Femur (tissue), 1 donor: ENCODE results near the gene ELOB.

Experiments used
- DNase-seq: peaks from one replicate; pipeline ENCODE4 v3.0.0-alpha.2; 2017

ELOB gene

DNA sequence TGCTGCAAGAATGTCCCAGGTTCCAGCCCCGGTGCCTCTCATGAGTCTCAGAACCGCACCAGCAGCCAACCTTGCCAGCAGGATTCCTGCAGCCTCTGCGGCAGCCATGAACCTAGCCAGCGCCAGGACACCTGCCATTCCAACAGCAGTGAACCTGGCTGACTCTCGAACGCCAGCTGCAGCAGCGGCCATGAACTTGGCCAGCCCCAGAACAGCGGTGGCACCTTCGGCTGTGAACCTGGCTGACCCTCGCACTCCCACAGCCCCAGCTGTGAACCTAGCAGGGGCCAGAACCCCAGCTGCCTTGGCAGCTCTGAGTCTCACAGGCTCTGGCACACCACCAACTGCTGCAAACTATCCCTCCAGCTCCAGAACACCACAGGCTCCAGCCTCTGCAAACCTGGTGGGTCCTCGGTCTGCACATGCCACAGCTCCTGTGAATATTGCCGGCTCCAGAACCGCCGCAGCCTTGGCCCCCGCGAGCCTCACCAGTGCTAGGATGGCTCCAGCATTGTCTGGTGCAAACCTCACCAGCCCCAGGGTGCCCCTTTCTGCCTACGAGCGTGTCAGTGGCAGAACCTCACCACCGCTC, 9.8 kb downstream of the ELOB start:
- DNase-seq: no peak

DNA sequence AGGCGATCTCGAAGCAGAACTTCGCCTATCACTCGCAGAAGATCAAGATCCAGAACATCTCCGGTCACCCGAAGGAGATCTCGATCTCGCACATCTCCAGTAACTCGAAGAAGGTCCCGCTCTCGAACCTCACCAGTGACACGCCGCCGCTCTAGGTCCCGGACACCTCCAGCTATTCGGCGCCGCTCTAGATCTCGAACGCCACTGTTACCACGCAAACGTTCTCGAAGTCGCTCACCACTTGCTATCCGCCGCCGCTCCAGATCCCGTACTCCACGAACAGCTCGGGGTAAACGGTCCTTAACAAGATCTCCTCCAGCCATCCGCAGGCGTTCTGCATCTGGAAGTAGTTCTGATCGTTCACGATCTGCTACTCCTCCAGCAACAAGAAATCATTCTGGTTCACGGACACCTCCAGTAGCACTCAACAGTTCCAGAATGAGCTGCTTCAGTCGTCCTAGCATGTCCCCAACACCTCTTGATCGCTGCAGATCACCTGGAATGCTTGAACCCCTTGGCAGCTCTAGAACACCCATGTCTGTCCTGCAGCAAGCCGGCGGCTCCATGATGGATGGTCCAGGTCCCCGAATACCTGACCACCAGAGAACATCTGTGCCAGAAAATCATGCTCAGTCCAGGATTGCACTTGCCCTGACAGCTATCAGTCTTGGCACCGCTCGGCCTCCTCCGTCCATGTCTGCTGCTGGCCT, 10.5 kb downstream of the ELOB start:
- no peak for DNase-seq

DNA sequence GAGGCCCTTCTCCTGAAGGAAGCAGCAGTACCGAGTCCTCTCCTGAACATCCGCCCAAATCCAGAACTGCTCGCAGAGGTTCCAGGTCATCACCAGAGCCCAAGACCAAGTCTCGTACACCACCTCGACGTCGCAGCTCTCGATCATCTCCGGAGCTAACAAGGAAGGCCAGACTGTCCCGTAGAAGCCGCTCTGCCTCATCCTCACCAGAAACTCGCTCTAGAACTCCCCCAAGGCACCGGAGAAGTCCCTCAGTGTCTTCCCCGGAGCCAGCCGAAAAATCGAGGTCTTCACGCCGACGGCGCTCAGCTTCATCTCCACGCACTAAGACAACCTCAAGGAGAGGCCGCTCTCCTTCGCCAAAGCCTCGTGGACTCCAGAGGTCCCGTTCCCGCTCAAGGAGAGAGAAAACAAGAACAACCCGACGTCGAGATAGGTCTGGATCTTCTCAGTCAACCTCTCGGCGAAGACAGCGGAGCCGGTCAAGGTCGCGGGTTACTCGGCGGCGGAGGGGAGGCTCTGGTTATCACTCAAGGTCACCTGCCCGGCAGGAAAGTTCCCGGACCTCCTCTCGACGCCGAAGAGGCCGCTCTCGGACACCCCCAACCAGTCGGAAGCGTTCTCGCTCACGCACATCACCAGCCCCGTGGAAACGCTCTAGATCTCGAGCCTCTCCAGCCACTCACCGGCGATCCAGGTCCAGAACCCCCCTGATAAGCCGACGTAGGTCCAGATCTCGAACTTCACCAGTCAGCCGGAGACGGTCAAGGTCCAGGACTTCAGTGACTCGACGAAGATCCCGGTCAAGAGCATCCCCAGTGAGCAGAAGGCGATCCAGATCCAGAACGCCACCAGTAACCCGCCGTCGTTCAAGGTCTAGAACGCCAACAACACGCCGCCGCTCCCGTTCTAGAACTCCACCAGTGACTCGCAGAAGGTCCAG, 11.3 kb downstream of the ELOB start:
- DNase-seq: no peak

DNA sequence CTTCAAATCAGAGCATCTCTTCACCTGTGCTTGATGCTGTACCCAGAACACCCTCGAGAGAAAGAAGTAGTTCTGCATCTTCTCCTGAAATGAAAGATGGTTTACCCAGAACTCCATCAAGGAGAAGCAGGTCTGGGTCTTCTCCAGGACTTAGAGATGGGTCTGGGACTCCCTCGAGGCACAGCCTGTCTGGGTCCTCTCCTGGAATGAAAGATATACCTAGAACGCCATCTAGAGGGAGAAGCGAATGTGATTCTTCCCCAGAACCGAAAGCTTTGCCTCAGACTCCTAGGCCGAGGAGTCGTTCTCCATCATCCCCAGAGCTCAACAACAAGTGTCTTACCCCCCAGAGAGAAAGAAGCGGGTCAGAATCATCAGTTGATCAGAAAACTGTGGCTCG, 12.4 kb downstream of the ELOB start:
- DNase-seq: no peak

DNA sequence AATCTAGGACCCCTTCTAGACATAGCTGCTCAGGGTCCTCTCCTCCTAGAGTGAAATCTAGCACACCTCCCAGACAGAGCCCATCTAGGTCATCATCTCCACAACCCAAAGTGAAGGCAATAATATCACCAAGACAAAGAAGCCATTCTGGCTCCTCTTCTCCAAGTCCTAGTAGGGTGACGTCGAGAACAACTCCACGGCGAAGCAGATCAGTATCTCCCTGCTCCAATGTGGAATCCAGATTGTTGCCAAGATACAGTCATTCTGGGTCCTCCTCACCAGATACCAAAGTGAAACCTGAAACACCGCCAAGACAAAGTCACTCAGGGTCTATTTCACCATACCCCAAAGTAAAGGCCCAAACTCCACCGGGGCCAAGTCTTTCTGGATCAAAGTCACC, 13.9 kb downstream of the ELOB start:
- no peak for DNase-seq

DNA sequence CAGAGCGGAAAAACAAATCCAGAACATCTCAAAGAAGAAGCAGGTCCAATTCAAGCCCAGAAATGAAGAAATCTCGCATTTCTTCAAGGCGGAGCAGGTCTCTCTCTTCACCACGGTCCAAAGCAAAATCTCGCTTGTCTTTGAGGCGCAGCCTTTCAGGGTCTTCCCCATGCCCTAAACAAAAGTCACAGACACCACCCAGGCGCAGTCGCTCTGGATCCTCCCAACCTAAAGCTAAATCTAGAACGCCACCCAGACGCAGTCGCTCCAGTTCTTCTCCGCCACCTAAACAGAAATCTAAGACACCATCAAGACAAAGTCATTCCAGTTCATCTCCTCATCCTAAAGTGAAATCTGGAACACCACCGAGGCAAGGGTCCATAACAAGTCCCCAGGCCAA, 14.4 kb downstream of the ELOB start:
- DNase-seq: no peak

DNA sequence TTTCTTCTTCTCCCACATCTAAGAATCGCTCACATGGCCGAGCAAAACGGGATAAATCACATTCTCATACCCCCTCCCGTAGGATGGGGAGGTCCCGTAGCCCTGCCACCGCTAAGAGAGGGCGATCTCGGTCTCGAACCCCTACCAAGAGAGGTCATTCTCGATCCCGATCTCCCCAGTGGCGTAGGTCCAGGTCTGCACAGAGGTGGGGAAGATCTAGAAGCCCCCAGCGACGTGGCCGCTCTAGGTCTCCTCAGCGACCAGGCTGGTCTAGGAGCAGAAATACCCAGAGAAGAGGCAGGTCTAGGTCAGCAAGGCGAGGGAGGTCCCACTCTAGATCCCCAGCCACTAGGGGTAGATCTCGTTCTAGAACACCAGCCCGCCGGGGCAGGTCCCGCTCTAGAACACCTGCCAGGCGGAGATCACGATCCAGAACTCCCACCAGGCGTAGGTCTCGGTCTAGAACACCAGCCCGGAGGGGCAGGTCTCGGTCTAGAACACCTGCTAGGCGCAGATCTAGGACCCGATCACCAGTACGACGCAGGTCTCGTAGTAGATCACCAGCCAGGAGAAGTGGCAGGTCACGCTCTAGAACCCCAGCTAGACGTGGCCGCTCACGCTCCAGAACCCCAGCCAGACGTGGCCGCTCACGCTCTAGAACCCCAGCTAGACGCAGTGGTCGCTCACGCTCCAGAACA, 15.0 kb downstream of the ELOB start:
- no peak for DNase-seq

DNA sequence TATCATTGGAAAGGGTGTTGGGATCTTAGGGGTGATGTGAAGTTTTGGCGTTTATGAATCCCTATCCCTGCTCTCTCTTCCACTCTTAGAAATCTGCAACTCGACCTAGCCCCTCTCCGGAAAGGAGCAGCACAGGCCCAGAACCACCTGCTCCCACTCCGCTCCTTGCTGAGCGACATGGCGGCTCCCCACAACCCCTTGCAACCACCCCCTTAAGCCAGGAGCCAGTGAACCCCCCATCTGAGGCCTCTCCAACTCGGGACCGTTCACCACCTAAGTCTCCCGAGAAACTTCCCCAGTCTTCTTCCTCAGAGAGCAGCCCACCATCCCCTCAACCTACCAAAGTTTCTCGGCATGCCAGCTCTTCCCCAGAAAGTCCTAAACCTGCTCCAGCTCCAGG, 15.6 kb downstream of the ELOB start:
- DNase-seq: no peak

DNA sequence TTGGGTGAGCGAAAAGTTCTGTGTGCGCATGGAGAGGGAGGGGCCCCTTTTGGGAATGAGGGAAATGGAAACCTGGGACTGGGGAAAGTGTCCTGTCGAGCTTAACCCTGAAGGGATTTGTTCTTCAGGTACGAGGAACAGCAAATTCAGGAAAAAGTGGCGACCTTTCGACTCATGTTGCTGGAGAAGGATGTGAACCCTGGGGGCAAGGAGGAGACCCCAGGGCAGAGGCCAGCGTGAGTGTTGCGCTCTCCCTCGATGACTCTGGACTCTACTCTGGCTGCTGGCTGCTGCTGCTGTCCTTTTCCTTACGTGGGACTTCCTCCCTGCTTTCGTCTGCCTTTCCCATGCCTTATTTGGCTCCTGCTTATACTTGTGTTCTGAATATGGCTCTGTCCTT, 19.7 kb downstream of the ELOB start:
- no peak for DNase-seq

DNA sequence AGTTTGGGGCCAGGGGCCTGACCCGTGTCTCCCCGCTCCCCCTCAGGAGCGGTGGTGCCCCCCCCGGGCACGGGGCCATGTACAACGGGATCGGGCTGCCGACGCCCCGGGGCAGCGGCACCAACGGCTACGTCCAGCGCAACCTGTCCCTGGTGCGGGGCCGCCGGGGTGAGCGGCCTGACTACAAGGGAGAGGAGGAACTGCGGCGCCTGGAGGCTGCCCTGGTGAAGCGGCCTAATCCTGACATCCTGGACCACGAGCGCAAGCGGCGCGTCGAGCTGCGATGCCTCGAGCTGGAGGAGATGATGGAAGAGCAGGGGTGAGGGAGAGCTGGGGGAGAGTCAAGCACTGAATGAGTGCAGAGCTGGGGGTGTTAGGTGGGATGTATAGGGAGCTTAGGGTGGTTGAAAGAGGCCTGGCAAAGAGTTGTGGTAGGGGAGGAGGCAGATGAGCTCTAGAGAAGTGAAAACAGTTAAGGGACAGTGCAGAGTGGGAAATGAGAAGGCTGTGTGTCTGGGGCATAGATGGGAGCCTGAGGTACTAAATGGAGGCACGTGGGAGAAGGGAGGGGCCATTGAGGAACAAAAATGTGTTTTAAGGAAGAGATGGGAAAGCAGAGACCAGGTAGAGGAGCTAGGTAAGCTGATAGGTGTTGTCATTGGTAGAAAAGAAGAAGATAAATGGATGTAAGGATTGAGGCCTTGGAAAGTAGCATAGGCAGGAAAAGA, 20.6 kb downstream of the ELOB start:
- no peak for DNase-seq

DNA sequence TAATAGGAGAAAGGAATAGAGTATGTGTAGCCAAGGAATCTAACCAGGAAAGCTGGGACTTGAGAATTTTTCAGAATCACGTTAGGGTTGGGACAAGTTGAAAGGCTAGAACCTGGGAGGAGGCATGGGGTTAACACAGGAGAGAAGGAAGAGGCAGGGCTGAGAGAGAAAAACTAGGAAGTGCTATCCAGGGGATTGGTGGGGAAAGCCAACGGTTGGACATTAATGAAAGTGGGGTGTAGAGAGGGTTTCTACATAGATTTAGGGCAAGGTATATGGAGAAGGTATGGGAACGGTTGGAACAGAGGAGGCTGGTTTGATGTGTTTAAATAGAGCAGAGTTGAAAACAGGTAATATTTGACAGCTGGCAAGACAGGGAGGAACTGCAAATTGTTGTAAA, 21.9 kb downstream of the ELOB start:
- no peak for DNase-seq

DNA sequence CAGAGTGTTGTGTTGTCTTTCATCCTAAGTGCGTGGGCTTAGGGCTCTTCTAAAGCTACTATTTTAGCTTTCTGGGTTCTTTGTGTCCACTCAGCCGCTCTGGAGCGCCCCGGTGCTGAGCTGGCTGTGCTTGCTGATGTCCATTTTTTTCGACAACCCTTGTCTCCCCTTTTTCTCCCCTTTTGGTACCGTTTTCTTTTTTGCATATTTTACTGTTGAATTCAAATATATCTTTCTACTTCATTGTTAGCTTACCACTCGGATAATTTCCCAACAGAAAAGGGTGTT, 23.4 kb downstream of the ELOB start:
- peak; percentile 14 for DNase-seq

DNA sequence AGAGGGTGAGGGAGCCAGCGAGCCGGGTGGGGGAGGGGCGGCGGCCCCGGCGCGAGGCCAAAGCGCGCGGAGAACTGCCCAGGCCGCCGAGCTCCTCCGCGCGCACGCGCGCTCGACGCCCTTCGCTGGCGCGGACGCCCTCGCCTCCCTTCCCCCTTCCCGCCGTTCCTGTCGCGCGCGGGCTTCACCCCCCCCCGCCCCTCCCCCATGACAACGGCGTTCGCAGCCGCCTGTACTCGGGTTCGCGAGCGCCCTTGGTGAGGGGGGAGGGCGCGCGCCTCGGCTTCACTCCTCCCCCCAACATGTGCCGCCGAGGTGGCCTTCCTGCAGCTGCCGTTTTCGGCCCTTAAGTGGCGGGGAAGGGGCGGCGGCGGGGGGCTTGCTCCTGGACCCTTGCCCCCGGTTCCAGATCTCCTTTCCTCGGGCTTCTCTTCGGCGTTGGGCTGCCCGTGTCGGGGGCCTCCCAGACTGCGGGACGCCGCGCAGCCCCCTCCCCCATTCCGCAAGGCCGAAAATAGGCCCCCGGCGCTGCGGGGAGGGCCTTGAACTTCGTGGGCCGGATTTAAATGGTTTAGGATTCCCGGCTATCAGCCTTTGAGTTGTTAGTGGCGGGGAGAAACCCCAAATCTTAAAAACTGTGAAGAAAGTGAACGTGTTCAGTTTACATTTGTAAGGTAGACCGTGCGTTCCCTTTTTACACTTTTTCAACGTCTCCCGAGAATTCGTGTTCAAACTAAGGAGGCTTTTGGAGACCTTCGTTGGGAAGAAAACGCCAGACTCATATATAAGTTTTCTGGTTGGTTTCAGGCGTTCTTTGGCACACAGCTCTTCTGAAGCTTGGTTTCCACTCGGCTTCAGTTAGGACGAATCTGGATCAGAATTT, 24.0 kb downstream of the ELOB start:
- peak; percentile 90 for DNase-seq

DNA sequence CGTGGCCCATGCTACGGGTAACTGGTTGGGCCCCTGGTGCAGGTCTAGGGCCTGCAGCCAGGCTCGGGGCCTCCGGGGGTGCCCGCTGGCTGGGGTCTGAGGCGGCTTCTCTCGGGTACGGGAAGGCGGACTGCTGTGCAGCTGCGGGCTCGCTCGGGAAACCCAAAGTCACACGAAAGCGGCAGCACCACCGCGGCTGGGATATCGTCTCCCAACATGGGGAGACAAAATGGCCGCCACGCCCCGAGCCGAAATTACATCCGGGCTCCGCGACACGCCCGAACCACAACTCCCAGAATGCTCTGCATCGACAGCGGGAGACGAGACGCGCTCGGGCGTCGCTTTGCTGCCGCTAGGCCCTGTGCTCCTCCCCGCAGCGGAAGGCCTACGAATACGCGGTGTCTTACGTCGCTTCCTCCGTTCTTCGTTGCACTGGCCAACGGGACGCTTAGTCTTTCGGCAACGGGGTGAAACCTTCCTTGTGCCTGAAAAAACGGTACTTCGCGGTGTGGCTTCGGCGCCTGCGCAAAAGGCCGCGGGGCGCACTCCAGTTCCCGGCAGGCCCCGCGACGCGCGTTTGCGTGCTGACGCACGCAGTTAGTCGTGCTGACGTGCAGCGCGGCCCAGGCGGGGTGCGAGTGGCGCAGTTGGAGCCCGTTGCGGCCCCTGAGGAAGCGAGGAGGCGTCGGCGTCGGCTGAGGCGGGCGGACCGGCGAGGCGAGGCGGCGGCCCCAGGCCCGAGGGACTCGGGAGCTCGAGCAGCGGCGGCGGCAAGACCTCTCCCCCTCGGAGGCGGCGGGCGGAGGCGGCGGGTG, 24.8 kb downstream of the ELOB start, which contains the start of gene SRRM2:
TSS of gene SRRM2 (plus strand) at position 604 of the 815 bp plus-strand sequence. CDS start 3,727 bp downstream, outside the sequence.
- DNase-seq: peak; percentile 98

DNA sequence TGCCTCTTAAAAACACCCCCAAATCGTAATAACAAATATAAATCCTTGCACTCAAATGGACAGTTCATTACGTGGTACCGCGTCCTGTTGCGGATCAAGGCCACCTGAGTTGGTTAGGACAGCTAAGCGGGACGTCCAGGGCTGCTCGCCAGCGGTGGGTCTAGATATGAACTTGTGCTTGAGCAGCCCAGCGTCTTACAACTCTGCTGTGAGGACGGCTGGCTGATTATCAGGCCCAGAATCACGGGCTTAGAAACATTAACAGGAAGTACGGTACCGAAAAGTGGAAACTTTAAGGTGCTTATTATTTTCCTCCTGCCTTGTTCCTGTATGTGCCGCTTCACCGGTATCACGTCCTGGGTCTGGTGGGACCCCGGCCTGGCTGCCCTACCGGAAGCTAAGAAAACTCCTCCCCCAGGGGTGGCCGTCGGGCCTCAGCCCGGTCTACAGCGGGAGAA, 25.5 kb downstream of the ELOB start:
- no peak for DNase-seq

DNA sequence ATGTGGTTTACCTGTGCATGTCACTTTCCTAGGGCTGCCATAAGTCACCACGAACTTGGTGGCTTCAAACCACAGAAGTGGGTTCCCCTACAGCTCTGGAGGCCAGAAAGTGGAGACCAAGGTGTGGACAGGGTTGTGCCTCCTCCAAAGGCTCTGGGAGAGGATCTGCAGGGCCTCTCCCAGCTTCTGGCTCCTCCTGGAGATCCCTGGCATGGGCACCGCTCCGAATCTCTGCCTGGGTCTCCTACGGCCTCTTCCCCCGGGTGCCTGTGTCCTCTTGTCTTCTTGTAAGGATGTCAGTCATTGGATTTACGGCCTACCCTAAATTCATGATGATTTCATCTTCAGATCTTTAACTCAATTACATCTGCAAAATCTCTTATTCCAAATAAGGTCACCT, 27.1 kb downstream of the ELOB start:
- DNase-seq: no peak

DNA sequence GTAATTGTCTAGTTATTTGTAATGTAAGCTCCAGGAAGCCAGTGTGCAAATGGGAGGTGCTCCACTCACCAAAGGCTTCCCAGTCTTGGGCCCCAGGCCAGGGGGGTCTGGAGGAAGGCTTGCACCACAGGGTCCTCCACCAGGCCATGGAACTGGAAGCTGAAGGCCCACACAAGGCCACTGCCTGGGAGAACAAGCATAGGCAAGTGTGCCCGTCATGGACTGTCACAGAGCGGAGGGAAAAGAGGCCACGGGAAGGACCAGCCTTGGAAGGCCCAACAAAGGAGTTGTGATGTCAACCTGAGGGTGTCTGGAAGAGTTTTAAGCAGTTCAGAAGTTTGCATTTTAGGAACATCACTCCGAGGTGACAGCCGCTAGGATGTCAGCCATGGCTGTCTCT, 27.6 kb downstream of the ELOB start:
- no peak for DNase-seq

DNA sequence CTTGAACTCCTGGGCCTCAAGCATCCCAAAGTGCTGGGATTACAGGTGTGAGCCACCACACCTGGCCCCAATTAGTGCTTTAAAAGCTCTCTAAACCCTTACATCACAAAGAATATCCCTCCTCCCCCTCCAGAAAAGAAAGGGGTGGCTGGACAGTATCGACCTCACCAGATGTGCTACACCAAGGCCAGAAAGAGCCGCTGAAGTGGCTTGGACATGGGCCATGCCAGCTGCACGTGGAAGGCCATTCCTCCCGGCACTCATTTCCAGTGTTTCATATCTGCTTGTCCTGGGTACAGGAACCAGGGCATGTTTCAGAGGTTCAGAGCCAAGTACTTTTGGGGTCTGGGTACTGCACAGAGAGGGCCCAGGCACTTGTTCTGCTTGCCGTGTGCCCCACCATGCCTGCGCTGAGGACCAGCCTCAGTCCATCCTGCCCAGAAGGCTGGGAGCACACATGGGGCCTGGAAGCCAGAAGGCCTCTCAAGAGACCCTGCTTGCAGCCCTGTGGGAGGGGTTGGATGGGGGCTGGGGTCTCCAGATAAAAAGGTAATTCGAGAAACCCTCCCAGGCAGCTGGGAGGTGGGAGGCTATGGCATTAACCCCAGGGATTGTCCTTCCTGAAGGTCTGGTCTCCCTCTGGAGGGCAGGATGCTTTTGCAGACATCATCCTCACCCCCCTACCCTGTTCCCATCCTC, 28.2 kb downstream of the ELOB start:
- no peak for DNase-seq

DNA sequence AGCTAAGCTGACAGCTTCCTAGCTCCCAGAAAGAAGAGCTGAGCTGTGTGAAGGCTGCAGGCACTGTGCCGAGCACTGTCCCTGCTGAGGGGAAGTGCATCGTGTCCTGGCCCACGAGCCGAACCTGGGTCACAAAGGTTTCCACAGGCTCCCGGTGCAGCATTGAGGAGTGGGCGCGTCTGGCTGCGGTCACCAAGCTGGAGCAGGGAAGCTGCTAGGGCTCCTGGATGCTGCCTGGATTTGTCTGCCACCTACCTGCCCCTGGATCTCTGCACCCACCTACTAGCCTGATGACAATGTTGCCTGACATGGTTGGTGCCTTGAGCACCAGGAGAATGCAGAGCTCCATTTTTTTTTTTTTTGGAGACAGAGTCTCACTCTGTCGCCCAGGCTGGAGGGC, 31.1 kb downstream of the ELOB start:
- DNase-seq: no peak
